OCI-LY3 (cell line): ENCODE data around the gene TOP1.

ENCODE experiments used
- H2AFZ ChIP-seq: fragments of 200-600, 300-600 bp; shearing (Covaris generic); 2 replicates; pipeline ENCODE4 v1.6.0; 2014; ENCODE audit warnings: antibody characterized with exemption, low read depth, low read length
- H3K27ac ChIP-seq: fragments of 200-600, 300-600 bp; sonication (generic); 2 replicates; pipeline ENCODE4 v1.5.1; 2014; ENCODE audit warnings: mild to moderate bottlenecking, low read length, moderate library complexity, mixed read lengths
- H3K27me3 ChIP-seq: fragments of 200-600, 300-600 bp; sonication (generic); 2 replicates; pipeline ENCODE4 v1.6.1; 2014; ENCODE audit warnings: low read depth, low read length, mixed read lengths
- H3K36me3 ChIP-seq: fragments of 200-600, 300-600 bp; sonication (generic); replicated peaks from 2 replicates; pipeline ENCODE3; 2014; ENCODE audit warnings: low read depth, low read length, mixed read lengths
- H3K4me1 ChIP-seq: fragments of 300-600, 200-600 bp; sonication (generic); 2 replicates; pipeline ENCODE4 v1.6.1; 2014; ENCODE audit warnings: low read length, mixed read lengths
- H3K4me2 ChIP-seq: fragments of 200-600, 300-600 bp; sonication (generic); 2 replicates; pipeline ENCODE4 v1.6.1; 2014; ENCODE audit warnings: low read length, mixed read lengths
- H3K4me3 ChIP-seq: fragments of 300-600, 200-600 bp; sonication (generic); 2 replicates; pipeline ENCODE4 v1.5.1; 2014; ENCODE audit warnings: antibody characterized with exemption, mild to moderate bottlenecking, low read length, moderate library complexity
- H3K79me2 ChIP-seq: fragments of 300-600, 200-600 bp; shearing (Covaris generic); 2 replicates; pipeline ENCODE4 v1.6.1; 2014; ENCODE audit warnings: mild to moderate bottlenecking, low read length, mixed read lengths
- H3K9ac ChIP-seq: fragments of 300-600, 200-600 bp; shearing (Covaris generic); 2 replicates; pipeline ENCODE4 v1.6.0; 2014; ENCODE audit warnings: mild to moderate bottlenecking, low read length, moderate library complexity
- H3K9me3 ChIP-seq: fragments of 200-600, 300-600 bp; shearing (Covaris generic); 2 replicates; pipeline ENCODE4 v1.6.1; 2014; ENCODE audit warnings: low read length, mixed read lengths; ENCODE audit not compliant: insufficient read depth
- H4K20me1 ChIP-seq: fragments of 200-600, 300-600 bp; sonication (generic); 2 replicates; pipeline ENCODE4 v1.6.1; 2016; ENCODE audit warnings: low read length, mixed read lengths; ENCODE audit not compliant: insufficient read depth
- CTCF ChIP-seq: fragments of 200-600, 300-600 bp; sonication (generic); IDR thresholded peaks from 2 replicates; pipeline ENCODE4 v1.5.1; 2014; ENCODE audit warnings: antibody characterized with exemption, low read length, low read depth
- EZH2phosphoT487 ChIP-seq: fragments of 200-600 bp; shearing (Covaris generic); IDR thresholded peaks from 2 replicates; pipeline ENCODE4 v1.6.1; 2018; ENCODE audit warnings: antibody characterized with exemption, mixed run types, low read depth

TOP1 gene

GRCh38 chr20:41140226-41141133, 111.9 kb downstream of the TOP1 start:
- H4K20me1 ChIP-seq = peaks cover 71% of the 10 kb centered on the region
- H3K4me2 ChIP-seq = peak overlapping the region; percentile 51

GRCh38 chr20:41141153-41141815, 112.7 kb downstream of the TOP1 start:
- Histone ChIP-seq H3K27ac (peak overlapping the region; percentile 43), H4K20me1 (peaks cover 79% of the 10 kb centered on the region), H3K27me3 (no peaks in the 10 kb centered on the region), H3K4me1 (peaks cover 41% of the 10 kb centered on the region), H3K36me3 (peaks cover 10% of the 10 kb centered on the region), H3K9me3 (no peaks in the 10 kb centered on the region), H2AFZ (no peak overlapping the region), H3K4me2 (peak overlapping the region; percentile 51), H3K79me2 (peaks cover 89% of the 10 kb centered on the region), H3K4me3 (peak overlapping the region; percentile 22), H3K9ac (peak overlapping the region; percentile 46; the same call in 1 of the 2 replicates)
- no peak for TF ChIP-seq EZH2phosphoT487
- no peak for TF ChIP-seq CTCF

More at GRCh38 chr20:41140226-41141133, 111.9 kb downstream of the TOP1 start:
- Histone ChIP-seq H3K9me3 (no peaks in the 10 kb centered on the region), H3K9ac (peak overlapping the region; percentile 46; the same call in 1 of the 2 replicates), H3K79me2 (peaks cover 81% of the 10 kb centered on the region), H2AFZ (no peak overlapping the region), H3K4me3 (peak overlapping the region; percentile 22), H3K27ac (peak overlapping the region; percentile 43), H3K27me3 (no peaks in the 10 kb centered on the region), H3K36me3 (peaks cover 10% of the 10 kb centered on the region), H3K4me1 (peaks cover 46% of the 10 kb centered on the region)
- TF ChIP-seq EZH2phosphoT487 (no peak), CTCF (no peak)

DNA sequence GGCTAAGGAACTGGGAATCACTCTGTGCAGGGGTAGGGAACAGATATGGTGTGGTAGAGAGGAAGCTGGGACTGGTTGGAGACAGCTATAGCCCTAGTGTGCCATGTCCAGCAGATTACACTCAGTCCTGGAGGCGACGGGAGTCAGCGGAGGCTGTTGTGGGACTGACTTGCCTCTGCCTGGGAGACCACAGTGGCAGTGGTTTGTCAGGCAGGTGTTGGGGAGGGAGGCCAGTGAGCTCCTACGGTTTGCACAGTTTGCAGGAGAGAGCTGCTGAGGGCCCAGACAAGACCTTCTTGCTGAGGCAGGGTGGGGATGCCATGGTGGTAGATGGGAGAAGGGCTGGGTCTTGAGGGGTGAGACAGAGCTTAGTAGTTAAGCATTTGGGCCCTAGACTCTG, 113.6 kb downstream of the TOP1 start:
- peaks cover 38% of the 10 kb centered on the region for H3K4me1 ChIP-seq
- H3K4me2 ChIP-seq = no peak overlapping the region
- H3K79me2 ChIP-seq = peaks cover 99% of the 10 kb centered on the region
- no peaks in the 10 kb centered on the region for H3K9me3 ChIP-seq
- H2AFZ ChIP-seq = no peak overlapping the region
- H3K9ac ChIP-seq = no peak overlapping the region
- H4K20me1 ChIP-seq = peaks cover 89% of the 10 kb centered on the region
- no peak overlapping the region for H3K27ac ChIP-seq
- TF ChIP-seq CTCF = no peak
- no peak for TF ChIP-seq EZH2phosphoT487
- peaks cover 14% of the 10 kb centered on the region for H3K36me3 ChIP-seq
- no peaks in the 10 kb centered on the region for H3K27me3 ChIP-seq
- no peak overlapping the region for H3K4me3 ChIP-seq

DNA sequence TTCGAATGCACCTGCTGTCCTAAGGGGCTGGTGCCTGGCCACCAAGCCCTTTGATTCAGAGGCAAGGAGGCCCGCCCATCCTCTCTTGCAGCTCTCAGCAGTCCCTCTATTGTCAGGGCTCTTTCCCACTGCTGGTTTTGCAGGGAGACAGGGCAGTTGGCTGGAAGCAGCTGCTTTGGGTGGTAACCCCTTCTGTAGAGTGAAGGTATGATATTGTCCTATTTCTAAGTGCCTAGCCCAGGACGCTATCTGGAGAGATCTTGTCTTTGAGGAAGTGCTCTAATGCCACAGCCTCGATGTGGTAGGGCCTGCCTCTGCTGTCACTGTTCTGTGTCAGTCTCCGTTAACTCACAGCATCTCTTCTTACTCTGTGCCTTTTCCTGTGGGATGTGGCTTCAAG, 114.3 kb downstream of the TOP1 start:
- Histone ChIP-seq H3K9ac (no peak overlapping the region), H3K27me3 (no peaks in the 10 kb centered on the region), H3K36me3 (peaks cover 14% of the 10 kb centered on the region), H3K9me3 (no peaks in the 10 kb centered on the region), H3K4me3 (no peak overlapping the region), H3K27ac (no peak overlapping the region), H2AFZ (no peak overlapping the region), H3K4me2 (no peak overlapping the region), H4K20me1 (peaks cover 94% of the 10 kb centered on the region), H3K4me1 (peaks cover 38% of the 10 kb centered on the region), H3K79me2 (peaks cover 100% of the 10 kb centered on the region)
- no peak for TF ChIP-seq EZH2phosphoT487
- no peak for TF ChIP-seq CTCF
